ENCODE measurements around the gene SULT4A1. TPM values are rescaled to one million over a fixed set of nuclear protein-coding genes. Genes with fewer than 3 reads are reported as not detected.

SULT4A1 gene
- total and polyA plus RNA-seq, 2 experiments from 2014 or later: 4.7 to 5.2 TPM

DNA sequence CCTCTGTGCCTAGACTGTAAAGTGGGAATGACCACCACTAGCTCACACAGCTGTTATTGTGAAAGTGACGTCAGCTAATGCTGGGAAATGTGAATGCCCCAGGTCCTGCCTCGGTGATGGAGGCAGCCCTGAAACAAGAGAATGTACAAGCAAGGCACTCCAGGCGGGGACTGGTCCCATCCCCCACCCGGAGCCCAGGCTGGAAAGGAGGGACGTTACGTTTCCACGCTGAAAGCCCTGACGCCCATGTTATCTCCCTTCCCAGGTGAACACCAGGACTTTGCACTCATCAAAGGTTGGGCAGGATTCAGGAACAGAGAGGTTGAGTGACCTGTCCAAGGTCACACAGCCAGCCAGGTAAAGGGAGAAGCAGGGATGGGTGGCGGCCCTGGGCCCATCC is 784 bp downstream of the SULT4A1 start:
- H3K9me3 Mint-ChIP-seq: peaks cover 10% of the 10 kb centered on the region
- H3K36me3 Mint-ChIP-seq (ENCODE audit: low read depth): peaks cover 20% of the 10 kb centered on the region
- Histone ChIP-seq H4K20me1 (replicated peaks; ENCODE audit: insufficient read depth) (no peaks in the 10 kb centered on the region), H3K36me3 (ENCODE audit: insufficient read depth) (no peaks in the 10 kb centered on the region; the same call in 1 of the 2 replicates), H3K27ac (ENCODE audit: low read depth) (no peak overlapping the region), H3K4me3 (peak overlapping the region; percentile 55), H3K27me3 (ENCODE audit: insufficient read depth) (0 out of 2 replicates have a peak, but pooled peaks cover 2% of the 10 kb centered on the region), H3K9me2 (ENCODE audit: insufficient read depth) (no peaks in the 10 kb centered on the region), H3F3A (replicated peaks; ENCODE audit: low read depth) (peaks cover 16% of the 10 kb centered on the region; the same call in 1 of the 2 replicates), H3K4me2 (peak overlapping the region; percentile 81), H2AFZ (no peak overlapping the region), H3K79me2 (replicated peaks; ENCODE audit: insufficient read depth) (peaks cover 51% of the 10 kb centered on the region), H3K4me1 (ENCODE audit: insufficient read depth) (peaks cover 21% of the 10 kb centered on the region)
- peaks cover 23% of the 10 kb centered on the region for H3K27me3 Mint-ChIP-seq (ENCODE audit: insufficient read depth, low read depth, poor library complexity)
- no peak overlapping the region for H3K27ac Mint-ChIP-seq
- H3K4me3 Mint-ChIP-seq: peak overlapping the region; percentile 79
- TF ChIP-seq EZH2 (IDR thresholded peaks at IDR 0.05; ENCODE audit: low read depth, unreplicated experiment) (no peak), ZNF331 (CRISPR knock-in tag; IDR thresholded peaks at IDR 0.05; ENCODE audit: low read depth) (no peak)
- peak; percentile 12 for ATAC-seq
- DNase-seq (ENCODE audit: low spot score): no peak
- peaks cover 25% of the 10 kb centered on the region for H3K4me1 Mint-ChIP-seq

DNA sequence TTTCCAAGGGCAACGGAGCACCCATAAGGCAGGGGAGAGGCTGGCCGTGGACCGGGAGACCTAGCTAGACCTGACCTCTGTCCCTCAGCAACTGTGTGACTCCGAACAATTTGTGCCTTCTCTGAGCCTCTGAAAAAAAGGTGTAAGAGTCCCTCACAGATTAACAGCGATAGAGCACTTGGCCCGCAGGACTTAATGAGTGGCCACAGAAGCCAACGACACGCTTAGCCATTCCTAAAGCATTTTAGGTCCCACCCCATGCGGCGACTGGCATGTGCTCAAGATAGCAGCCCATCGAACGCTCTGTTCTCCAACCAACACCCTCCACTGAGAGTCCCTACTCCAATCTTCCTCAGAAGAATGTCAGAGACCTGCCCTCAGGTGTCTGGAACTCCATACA is 1.5 kb downstream of the SULT4A1 start:
- peaks cover 58% of the 10 kb centered on the region for H3K79me2 ChIP-seq (replicated peaks; ENCODE audit: insufficient read depth)
- H3K4me2 ChIP-seq: peak overlapping the region; percentile 81; the same call in 1 of the 2 replicates
- H3K4me1 ChIP-seq (ENCODE audit: insufficient read depth): peaks cover 21% of the 10 kb centered on the region
- H3K27me3 Mint-ChIP-seq (ENCODE audit: insufficient read depth, low read depth, poor library complexity): peaks cover 22% of the 10 kb centered on the region
- TF ChIP-seq CREB1 (CRISPR knock-in tag; IDR thresholded peaks at IDR 0.05; ENCODE audit: low read depth): no peak
- TF ChIP-seq EZH2phosphoT487 (IDR thresholded peaks at IDR 0.05; ENCODE audit: unreplicated experiment): no peak
- peaks cover 29% of the 10 kb centered on the region for H3K4me1 Mint-ChIP-seq
- peaks cover 16% of the 10 kb centered on the region; the same call in 1 of the 2 replicates for H3F3A ChIP-seq (replicated peaks; ENCODE audit: low read depth)
- H3K36me3 ChIP-seq (ENCODE audit: insufficient read depth): no peaks in the 10 kb centered on the region; the same call in 1 of the 2 replicates
- H3K27ac Mint-ChIP-seq: no peak overlapping the region
- peak overlapping the region; percentile 55; the same call in 1 of the 2 replicates for H3K4me3 ChIP-seq
- H3K36me3 Mint-ChIP-seq (ENCODE audit: low read depth): peaks cover 25% of the 10 kb centered on the region
- H4K20me1 ChIP-seq (replicated peaks; ENCODE audit: insufficient read depth): no peaks in the 10 kb centered on the region; the same call in 1 of the 2 replicates
- ATAC-seq (no peak), DNase-seq (ENCODE audit: low spot score) (no peak)
- H3K4me3 Mint-ChIP-seq: peak overlapping the region; percentile 79
- no peaks in the 10 kb centered on the region for H3K9me2 ChIP-seq (ENCODE audit: insufficient read depth)
- H3K27ac ChIP-seq (ENCODE audit: low read depth): no peak overlapping the region
- H3K9me3 Mint-ChIP-seq: peaks cover 14% of the 10 kb centered on the region
- H3K27me3 ChIP-seq (ENCODE audit: insufficient read depth): 0 out of 2 replicates have a peak, but pooled peaks cover 2% of the 10 kb centered on the region
- H2AFZ ChIP-seq: no peak overlapping the region

DNA sequence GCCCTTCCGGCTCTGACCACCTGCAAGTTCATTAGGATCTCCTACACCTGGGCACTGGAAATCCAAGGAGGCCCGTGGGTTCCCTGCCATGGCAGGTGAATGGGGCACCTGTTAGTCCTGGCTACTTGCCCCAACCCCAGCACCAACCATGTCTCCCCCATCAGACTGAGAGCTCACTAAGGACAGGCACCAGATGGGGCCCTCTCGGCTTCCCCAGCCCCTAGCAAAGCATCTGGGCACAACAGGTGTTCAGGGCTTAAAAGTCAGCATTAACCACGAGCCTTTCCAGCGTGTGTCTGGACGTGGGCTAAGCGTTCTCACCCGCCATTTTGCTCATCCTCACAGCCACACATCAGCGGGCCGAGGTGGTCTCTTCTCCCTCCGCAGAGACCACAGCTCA is 2.2 kb downstream of the SULT4A1 start:
- peaks cover 21% of the 10 kb centered on the region for H3K4me1 ChIP-seq (ENCODE audit: insufficient read depth)
- H3K4me1 Mint-ChIP-seq: peaks cover 29% of the 10 kb centered on the region
- TF ChIP-seq EZH2phosphoT487 (IDR thresholded peaks at IDR 0.05; ENCODE audit: unreplicated experiment) (no peak), STAT1 (IDR thresholded peaks at IDR 0.05; ENCODE audit: unreplicated experiment) (no peak)

More for the DNA sequence above, 2.2 kb downstream of the SULT4A1 start:
- H3K9me3 Mint-ChIP-seq: peaks cover 14% of the 10 kb centered on the region
- no peak overlapping the region for H3K27ac ChIP-seq (ENCODE audit: low read depth)
- no peak overlapping the region for H3K27ac Mint-ChIP-seq
- H3F3A ChIP-seq (replicated peaks; ENCODE audit: low read depth): peaks cover 16% of the 10 kb centered on the region; the same call in 1 of the 2 replicates
- no peaks in the 10 kb centered on the region for H3K9me2 ChIP-seq (ENCODE audit: insufficient read depth)
- H3K4me3 Mint-ChIP-seq: 0 out of 3 replicates have a peak overlapping the region, but pooled peaks have one; percentile 79
- H2AFZ ChIP-seq: no peak overlapping the region
- no peak overlapping the region for H3K4me3 ChIP-seq
- DNase-seq (ENCODE audit: low spot score): no peak
- H4K20me1 ChIP-seq (replicated peaks; ENCODE audit: insufficient read depth): no peaks in the 10 kb centered on the region; the same call in 1 of the 2 replicates
- peaks cover 20% of the 10 kb centered on the region for H3K27me3 Mint-ChIP-seq (ENCODE audit: insufficient read depth, low read depth, poor library complexity)
- peaks cover 25% of the 10 kb centered on the region for H3K36me3 Mint-ChIP-seq (ENCODE audit: low read depth)
- peaks cover 65% of the 10 kb centered on the region for H3K79me2 ChIP-seq (replicated peaks; ENCODE audit: insufficient read depth)
- ATAC-seq: no peak
- 0 out of 2 replicates have a peak, but pooled peaks cover 2% of the 10 kb centered on the region for H3K27me3 ChIP-seq (ENCODE audit: insufficient read depth)
- H3K36me3 ChIP-seq (ENCODE audit: insufficient read depth): no peaks in the 10 kb centered on the region; the same call in 1 of the 2 replicates
- no peak overlapping the region for H3K4me2 ChIP-seq

Measured in GM23338 (cell line).